HepG2 (cell line): ENCODE data around the gene AXIN1. TPM values are rescaled to one million over a fixed set of nuclear protein-coding genes. Genes with fewer than 3 reads are reported as not detected.

Source experiments
- ASH2L ChIP-seq: fragments of 300-600, 200-600 bp; sonication (generic); IDR thresholded peaks from 2 replicates; pipeline ENCODE4 v1.7.0; 2017; ENCODE audit warnings: low read depth, mild to moderate bottlenecking, moderate library complexity, mixed read lengths, low read length; ENCODE audit not compliant: insufficient read length
- ELF4 ChIP-seq: sonication (generic); formaldehyde crosslinking; IDR thresholded peaks from 2 replicates; pipeline ENCODE4 v1.5.0; 2020; ENCODE audit warnings: missing genetic modification reagents, mild to moderate bottlenecking, moderate library complexity, borderline replicate concordance
- GMEB2 ChIP-seq: IDR thresholded peaks from 2 replicates; pipeline ENCODE4 v1.6.1; 2016; ENCODE audit warnings: missing biosample characterization, missing genetic modification reagents, low read depth
- HDAC1 ChIP-seq: sonication (generic); formaldehyde crosslinking; IDR thresholded peaks from 2 replicates; pipeline ENCODE4 v1.5.1; 2020; ENCODE audit warnings: mild to moderate bottlenecking, missing genetic modification reagents
- HHEX ChIP-seq: IDR thresholded peaks from 2 replicates; pipeline ENCODE4 v1.6.1; 2016; ENCODE audit warnings: control low read depth
- KDM2A ChIP-seq: sonication (generic); formaldehyde crosslinking; IDR thresholded peaks from 2 replicates; pipeline ENCODE4 v1.4.0; 2020; ENCODE audit warnings: low read depth, missing genetic modification reagents, borderline replicate concordance
- KMT2A ChIP-seq: sonication (generic); formaldehyde crosslinking; IDR thresholded peaks from 2 replicates; pipeline ENCODE4 v1.4.0; 2020; ENCODE audit warnings: missing genetic modification reagents
- MYC ChIP-seq: sonication (generic); formaldehyde crosslinking; IDR thresholded peaks from 2 replicates; pipeline ENCODE4 v1.9.0; 2021; ENCODE audit warnings: missing genetic modification reagents, borderline replicate concordance
- NONO ChIP-seq, 2 experiments: fragments of 450-650 bp in 1 of 2; sonication (generic) in 1 of 2; formaldehyde crosslinking in 1 of 2; IDR thresholded peaks in 1 of 2; conservative IDR thresholded peaks in 1 of 2; 2 replicates each; pipeline versions ENCODE4 v1.6.1 to v1.8.0; 2017 to 2022; ENCODE audit warnings: mild to moderate bottlenecking in 1 of 2, missing genetic modification reagents in 1 of 2, moderate library complexity in 1 of 2
- PREB ChIP-seq: sonication (generic); formaldehyde crosslinking; IDR thresholded peaks from 2 replicates; pipeline ENCODE4 v1.4.0; 2020; ENCODE audit warnings: missing genetic modification reagents
- RAD21 ChIP-seq: fragments of 450-650 bp; formaldehyde crosslinking; IDR thresholded peaks from 2 replicates; pipeline ENCODE4 v1.5.0; 2020; ENCODE audit warnings: mild to moderate bottlenecking
- RBFOX2 ChIP-seq: fragments of 200-400 bp; formaldehyde crosslinking; IDR thresholded peaks from 2 replicates; pipeline ENCODE4 v1.6.1; 2017; ENCODE audit warnings: low read depth, mild to moderate bottlenecking, low read length
- RXRA ChIP-seq: sonication (generic); formaldehyde crosslinking; IDR thresholded peaks from 2 replicates; pipeline ENCODE4 v1.5.1; 2020; ENCODE audit warnings: missing genetic modification reagents
- SNAI1 ChIP-seq: sonication (generic); formaldehyde crosslinking; IDR thresholded peaks from 2 replicates; pipeline ENCODE4 v1.5.0; 2020; ENCODE audit warnings: mild to moderate bottlenecking, missing genetic modification reagents, borderline replicate concordance
- SP4 ChIP-seq: sonication (generic); formaldehyde crosslinking; IDR thresholded peaks from 2 replicates; pipeline ENCODE4 v1.8.1; 2023; ENCODE audit warnings: mild to moderate bottlenecking, missing genetic modification reagents
- SP5 ChIP-seq: IDR thresholded peaks from 2 replicates; pipeline ENCODE4 v1.6.1; 2016; ENCODE audit warnings: low read depth, borderline replicate concordance
- TEAD3 ChIP-seq: optimal IDR thresholded peaks from 2 replicates; pipeline ENCODE3; 2016; ENCODE audit warnings: borderline replicate concordance
- TFDP1 ChIP-seq: IDR thresholded peaks from 2 replicates; pipeline ENCODE4 v1.6.1; 2016; ENCODE audit warnings: missing compliant biosample characterization, missing genetic modification reagents, borderline replicate concordance
- ZBTB38 ChIP-seq: sonication (generic); formaldehyde crosslinking; IDR thresholded peaks from 2 replicates; pipeline ENCODE4 v1.5.1; 2020; ENCODE audit warnings: mild to moderate bottlenecking, missing genetic modification reagents
- ZFP91 ChIP-seq: sonication (generic); formaldehyde crosslinking; IDR thresholded peaks from 2 replicates; pipeline ENCODE4 v1.9.0; 2022; ENCODE audit warnings: missing genetic modification reagents, mild to moderate bottlenecking, borderline replicate concordance
- ZFY ChIP-seq: sonication (generic); formaldehyde crosslinking; IDR thresholded peaks from 2 replicates; pipeline ENCODE4 v1.4.0; 2020; ENCODE audit warnings: missing genetic modification reagents
- ZNF362 ChIP-seq: sonication (generic); formaldehyde crosslinking; IDR thresholded peaks from 2 replicates; pipeline ENCODE4 v1.4.0; 2020; ENCODE audit warnings: missing genetic modification reagents, mild to moderate bottlenecking, borderline replicate concordance
- ZNF432 ChIP-seq: sonication (generic); formaldehyde crosslinking; IDR thresholded peaks from 2 replicates; pipeline ENCODE4 v1.5.0; 2020; ENCODE audit warnings: missing genetic modification reagents, mild to moderate bottlenecking, borderline replicate concordance
- polyA plus RNA-seq, 8 experiments: library from polyadenylated mRNA; depleted of rRNA in 3 of 8; stranded (reverse) in 7 of 8; unstranded in 1 of 8; fragments of >200 nt; fragmentation: Illumina TruSeq in 4 of 8; extraction: Trizol in 4 of 8; gene quantifications; 2 replicates each; pipeline versions ENCODE4 v1.2.1 to v1.2.3, GENCODE V29; 2011 to 2016; ENCODE audit warnings: low read depth in 4 of 8, missing spikeins in 1 of 8, mixed read lengths in 1 of 8; ENCODE audit not compliant: insufficient read depth in 1 of 8
- total RNA-seq, 5 experiments: library from RNA; depleted of rRNA; stranded (reverse); fragments of >200 nt; fragmentation: Illumina TruSeq; extraction: Trizol; gene quantifications; 2 replicates each; pipeline ENCODE4 v1.2.3, GENCODE V29; 2016; ENCODE audit warnings: low read depth in 1 of 5

Gene AXIN1
- total and polyA plus RNA-seq, 2 of the 13 experiments (the other 11 are each of a cell fraction or from before 2014, with no cell fraction given): 24.0 to 26.0 TPM

- no peak for TF ChIP-seq ZNF432 (CRISPR knock-in tag)
- no peak for TF ChIP-seq ZNF362 (CRISPR knock-in tag)
- no peak for TF ChIP-seq ZBTB38
- TF ChIP-seq ZFY (CRISPR knock-in tag): peak; percentile 66
- 0 out of 2 replicates have a peak, but pooled peaks have one; percentile 26 for TF ChIP-seq KMT2A
- no peak for TF ChIP-seq GMEB2 (CRISPR knock-in tag)
- no peak for TF ChIP-seq SP4 (CRISPR knock-in tag)
- TF ChIP-seq ASH2L: peak; percentile 38
- 0 out of 2 replicates have a peak, but pooled peaks have one; percentile 40 for TF ChIP-seq RAD21 (CRISPR knock-in tag)
- no peak for TF ChIP-seq ZFP91
- peak; percentile 24; the same call in 1 of the 2 replicates for TF ChIP-seq HDAC1 (CRISPR knock-in tag)
- TF ChIP-seq TFDP1 (CRISPR knock-in tag): peak; percentile 56; the same call in 1 of the 2 replicates
- TF ChIP-seq SP5 (CRISPR knock-in tag): no peak
- peak; percentile 59; the same call in 1 of the 2 replicates for TF ChIP-seq MYC (CRISPR knock-in tag)
- TF ChIP-seq RBFOX2: peak; percentile 61
- peak; percentile 4; the same call in 1 of the 2 replicates for TF ChIP-seq KDM2A (CRISPR knock-in tag)
- peak; percentile 21 for TF ChIP-seq TEAD3 (CRISPR knock-in tag)
- TF ChIP-seq NONO (IDR thresholded peaks at IDR 0.05): no peak
- no peak for TF ChIP-seq NONO (CRISPR knock-in tag; conservative IDR thresholded peaks at IDR 0.05)
- no peak for TF ChIP-seq HHEX (CRISPR knock-in tag)
- TF ChIP-seq SNAI1 (CRISPR knock-in tag): no peak
- no peak for TF ChIP-seq ELF4
- no peak for TF ChIP-seq PREB
- TF ChIP-seq RXRA (CRISPR knock-in tag): no peak
These were observed 561 bp downstream of the AXIN1 start (continued) for GRCh38 chr16:351804-352520.
